ENCODE results near the gene FAM110A. TPM values are rescaled to one million over a fixed set of nuclear protein-coding genes. Genes with fewer than 3 reads are reported as not detected.

FAM110A gene
- polyA plus RNA-seq, 1 experiment = 4.2 TPM

GRCh38 chr20:888057-888456 is 54.5 kb downstream of the FAM110A start:
- TF ChIP-seq, protein P1, sequence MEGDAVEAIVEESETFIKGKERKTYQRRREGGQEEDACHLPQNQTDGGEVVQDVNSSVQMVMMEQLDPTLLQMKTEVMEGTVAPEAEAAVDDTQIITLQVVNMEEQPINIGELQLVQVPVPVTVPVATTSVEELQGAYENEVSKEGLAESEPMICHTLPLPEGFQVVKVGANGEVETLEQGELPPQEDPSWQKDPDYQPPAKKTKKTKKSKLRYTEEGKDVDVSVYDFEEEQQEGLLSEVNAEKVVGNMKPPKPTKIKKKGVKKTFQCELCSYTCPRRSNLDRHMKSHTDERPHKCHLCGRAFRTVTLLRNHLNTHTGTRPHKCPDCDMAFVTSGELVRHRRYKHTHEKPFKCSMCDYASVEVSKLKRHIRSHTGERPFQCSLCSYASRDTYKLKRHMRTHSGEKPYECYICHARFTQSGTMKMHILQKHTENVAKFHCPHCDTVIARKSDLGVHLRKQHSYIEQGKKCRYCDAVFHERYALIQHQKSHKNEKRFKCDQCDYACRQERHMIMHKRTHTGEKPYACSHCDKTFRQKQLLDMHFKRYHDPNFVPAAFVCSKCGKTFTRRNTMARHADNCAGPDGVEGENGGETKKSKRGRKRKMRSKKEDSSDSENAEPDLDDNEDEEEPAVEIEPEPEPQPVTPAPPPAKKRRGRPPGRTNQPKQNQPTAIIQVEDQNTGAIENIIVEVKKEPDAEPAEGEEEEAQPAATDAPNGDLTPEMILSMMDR (IDR thresholded peaks at IDR 0.05; ENCODE audit: insufficient read depth, low read depth, low read length) = no peak
- Histone ChIP-seq H3K4me3 (ENCODE audit: low read depth, low read length) (no peak overlapping the region), H3K27me3 (ENCODE audit: control insufficient read depth, insufficient read depth, low read length) (peaks cover 4% of the 10 kb centered on the region; the same call in 1 of the 2 replicates), H3K36me3 (ENCODE audit: control insufficient read depth, insufficient read depth, low read length) (no peaks in the 10 kb centered on the region)
- POLR2A ChIA-PET = no interaction called here
- CTCF ChIA-PET = interaction anchor here (0.9 to 1.0 kb wide), 2 partner anchors 9 to 69 kb away, joined by 3 read pairs; no protein-coding TSS in a partner anchor
- no peak for DNase-seq (ENCODE audit: low read depth)

- DNase-seq (ENCODE audit: low read depth) = no peak
- POLR2A ChIA-PET = no interaction called here
- peaks cover 4% of the 10 kb centered on the region; the same call in 1 of the 2 replicates for H3K27me3 ChIP-seq (ENCODE audit: control insufficient read depth, insufficient read depth, low read length)
- CTCF ChIA-PET = interaction anchor here (0.7 kb wide), 1 partner anchor 19 kb away, joined by 3 read pairs; no protein-coding TSS in a partner anchor
- no peaks in the 10 kb centered on the region for H3K36me3 ChIP-seq (ENCODE audit: control insufficient read depth, insufficient read depth, low read length)
- TF ChIP-seq, protein P1 (IDR thresholded peaks at IDR 0.05; ENCODE audit: insufficient read depth, low read depth, low read length) = no peak
- no peak overlapping the region for H3K4me3 ChIP-seq (ENCODE audit: low read depth, low read length)
Observed at GRCh38 chr20:889106-889505, 55.6 kb downstream of the FAM110A start.

DNA sequence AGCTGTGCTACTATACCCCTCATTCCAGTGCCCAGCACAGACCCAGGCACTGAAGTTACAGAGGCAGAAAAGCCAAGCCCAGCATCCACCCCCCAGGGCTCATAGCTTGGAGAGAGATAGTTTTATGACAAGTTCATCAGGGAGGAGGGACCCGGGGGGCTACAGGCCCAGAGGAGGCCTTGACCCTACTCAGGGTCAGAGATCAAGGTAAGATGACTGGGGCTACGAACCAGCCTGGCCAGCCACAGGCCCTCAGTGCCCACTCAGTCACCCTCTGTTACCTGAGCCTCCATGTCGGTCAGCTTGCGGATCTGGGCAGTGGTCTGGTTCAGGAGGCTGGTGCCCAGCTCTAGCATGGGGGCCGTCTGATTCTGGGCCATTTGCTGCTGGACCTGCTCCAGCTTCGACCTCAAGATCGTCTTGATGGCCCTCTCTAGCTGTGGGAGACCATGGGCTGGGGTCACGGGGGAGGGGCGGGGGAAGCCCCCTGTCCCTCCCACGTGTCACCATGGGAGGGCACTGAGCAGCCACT is 56.5 kb downstream of the FAM110A start:
- Histone ChIP-seq H3K4me3 (ENCODE audit: low read depth, low read length) (no peak overlapping the region), H3K27me3 (ENCODE audit: control insufficient read depth, insufficient read depth, low read length) (peaks cover 4% of the 10 kb centered on the region; the same call in 1 of the 2 replicates), H3K36me3 (ENCODE audit: control insufficient read depth, insufficient read depth, low read length) (no peaks in the 10 kb centered on the region)
- ChIA-PET POLR2A (no interaction called here), CTCF (interaction anchor here (0.7 kb wide), 1 partner anchor 18 kb away, joined by 3 read pairs; no protein-coding TSS in a partner anchor)
- DNase-seq (ENCODE audit: low read depth) = no peak
- TF ChIP-seq, protein P1 (IDR thresholded peaks at IDR 0.05; ENCODE audit: insufficient read depth, low read depth, low read length) = no peak

- TF ChIP-seq, protein P1 (IDR thresholded peaks at IDR 0.05; ENCODE audit: insufficient read depth, low read depth, low read length) = no peak
- no peak for DNase-seq (ENCODE audit: low read depth)
- H3K36me3 ChIP-seq (ENCODE audit: control insufficient read depth, insufficient read depth, low read length) = no peaks in the 10 kb centered on the region
- H3K27me3 ChIP-seq (ENCODE audit: control insufficient read depth, insufficient read depth, low read length) = peaks cover 4% of the 10 kb centered on the region; the same call in 1 of the 2 replicates
- H3K4me3 ChIP-seq (ENCODE audit: low read depth, low read length) = no peak overlapping the region
- ChIA-PET POLR2A (no interaction called here), CTCF (no interaction called here)
Observed at GRCh38 chr20:890666-891057, 57.1 kb downstream of the FAM110A start.

DNA sequence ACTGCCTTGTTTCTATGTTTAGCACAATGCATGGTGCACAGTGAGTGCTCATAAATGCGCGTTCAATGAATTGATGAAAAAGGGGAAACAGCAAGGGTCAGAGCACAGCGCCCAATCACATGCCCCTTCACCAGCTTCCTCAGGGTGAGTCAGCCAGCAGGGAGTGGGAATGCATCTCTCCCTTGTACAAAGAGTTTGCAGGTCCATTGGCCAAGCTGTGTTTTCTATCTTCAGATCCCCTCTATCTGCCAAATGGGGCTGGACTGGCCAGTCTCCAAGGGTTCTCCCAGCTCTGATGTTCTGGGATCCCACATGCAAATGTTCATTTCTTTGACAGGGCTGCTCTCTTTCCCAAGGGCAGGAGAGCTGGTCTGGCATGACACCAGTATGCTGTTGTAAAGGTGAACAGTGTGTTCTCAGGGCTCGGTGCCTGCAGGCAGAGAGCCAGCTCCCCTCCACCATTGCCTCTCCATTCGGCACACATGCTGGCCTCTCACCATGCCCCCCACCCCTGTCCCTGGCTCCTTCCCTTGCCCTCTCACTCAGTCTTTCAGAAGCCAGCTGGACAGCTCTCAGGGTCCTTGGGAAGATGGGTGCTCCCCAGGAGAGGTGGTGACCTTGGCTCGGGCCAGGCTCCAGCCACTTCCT is 57.7 kb downstream of the FAM110A start:
- H3K27me3 ChIP-seq (ENCODE audit: control insufficient read depth, insufficient read depth, low read length) = peaks cover 4% of the 10 kb centered on the region; the same call in 1 of the 2 replicates
- DNase-seq (ENCODE audit: low read depth) = no peak
- no peaks in the 10 kb centered on the region for H3K36me3 ChIP-seq (ENCODE audit: control insufficient read depth, insufficient read depth, low read length)
- TF ChIP-seq, protein P1 (IDR thresholded peaks at IDR 0.05; ENCODE audit: insufficient read depth, low read depth, low read length) = no peak
- H3K4me3 ChIP-seq (ENCODE audit: low read depth, low read length) = no peak overlapping the region
- CTCF ChIA-PET = no interaction called here
- POLR2A ChIA-PET = no interaction called here
